ENCODE data around the gene FILIP1L. TPM values are rescaled to one million over a fixed set of nuclear protein-coding genes. Genes with fewer than 3 reads are reported as not detected.

Gene FILIP1L
- total and polyA plus RNA-seq, 2 of the 8 experiments (the other 6 are each of a cell fraction or from before 2014, with no cell fraction given), result 0.06 to 0.09 TPM

DNA sequence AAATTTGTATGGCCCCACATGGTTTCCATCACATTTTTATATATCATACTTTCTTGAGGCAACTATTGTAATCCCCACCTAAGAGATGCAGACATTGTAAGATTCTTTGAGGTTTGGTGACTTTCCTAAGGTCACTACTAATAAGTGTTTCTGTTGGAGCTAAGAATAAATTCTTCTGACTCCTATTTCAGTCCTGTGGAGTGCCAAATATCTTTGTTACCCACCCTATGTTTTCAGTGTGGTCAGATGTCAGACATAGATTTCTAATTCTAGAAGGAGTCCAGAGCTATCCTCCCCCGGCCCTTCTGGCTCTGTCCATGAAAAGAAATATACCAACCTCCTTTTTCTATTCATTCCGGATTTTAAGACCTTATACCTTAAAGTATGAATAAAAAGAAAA lies 46.2 kb upstream of the FILIP1L start:
- Histone ChIP-seq H2BK120ac (replicated peaks; ENCODE audit: low read depth, low read length) (no peak overlapping the region), H3K79me2 (ENCODE audit: control insufficient read depth in 1 of 2, insufficient read depth in 2 of 2, low read length in 2 of 2) (no peaks in the 10 kb centered on the region), H2BK12ac (ENCODE audit: low read depth, low read length) (no peak overlapping the region), H2BK15ac (ENCODE audit: low read length) (no peak overlapping the region), H3K36me3 (ENCODE audit: control insufficient read depth in 2 of 4, insufficient read depth in 4 of 4, low read length in 3 of 4) (peaks cover 0 to 2% (median under 1%) of the 10 kb centered on the region in 4 experiments; a peak in 2 of 8 replicates), H3K23me2 (ENCODE audit: low read depth, low read length) (no peaks in the 10 kb centered on the region), H3K79me1 (ENCODE audit: low read depth, low read length) (no peaks in the 10 kb centered on the region), H3K27ac (ENCODE audit: low read depth, low read length) (no peak overlapping the region), H3K4ac (replicated peaks; ENCODE audit: insufficient read length, low read depth, low read length) (no peak overlapping the region), H4K91ac (replicated peaks; ENCODE audit: insufficient read length, low read length) (no peak overlapping the region), H3K56ac (replicated peaks; ENCODE audit: insufficient read length, low read depth, low read length) (no peak overlapping the region), H2BK20ac (ENCODE audit: low read length) (no peak overlapping the region), H4K20me1 (replicated peaks in 1 of 2; ENCODE audit: control insufficient read depth in 1 of 2, insufficient read depth in 2 of 2, low read length in 2 of 2) (no peaks in the 10 kb centered on the region), H3K23ac (ENCODE audit: insufficient read length) (no peak overlapping the region), H3K27me3 (replicated peaks in 1 of 4; ENCODE audit: control insufficient read depth in 3 of 4, extremely low read depth in 1 of 4, insufficient read depth in 3 of 4, low read length in 3 of 4) (no peaks in the 10 kb centered on the region), H3K9me3 (ENCODE audit: insufficient read depth in 2 of 2, low read depth in 1 of 2, low read length in 1 of 2) (peaks cover 2 to 7% of the 10 kb centered on the region in 2 experiments; a peak in 2 of 4 replicates), H3K9ac (replicated peaks in 1 of 4; ENCODE audit: extremely low read depth in 1 of 4, low read depth in 3 of 4, low read length in 3 of 4) (no peak overlapping the region), H2AK5ac (ENCODE audit: low read depth, low read length) (no peak overlapping the region), H2BK5ac (ENCODE audit: low read depth, low read length) (no peak overlapping the region), H4K5ac (ENCODE audit: insufficient read length, low read depth, low read length) (no peak overlapping the region), H3K14ac (ENCODE audit: insufficient read length) (no peak overlapping the region), H2AFZ (ENCODE audit: low read length) (no peak overlapping the region), H3K4me3 (ENCODE audit: extremely low read depth in 1 of 4, insufficient read depth in 2 of 4, low read depth in 3 of 4, low read length in 4 of 4) (no peak overlapping the region), H3K4me1 (replicated peaks in 1 of 4; ENCODE audit: control insufficient read depth in 3 of 4, insufficient read depth in 4 of 4, low read length in 3 of 4) (no peaks in the 10 kb centered on the region), H4K8ac (ENCODE audit: extremely low read depth, insufficient read depth, low read length) (no peak overlapping the region), H3K4me2 (ENCODE audit: insufficient read depth in 1 of 2, low read depth in 2 of 2, low read length in 2 of 2) (no peak overlapping the region), H3K18ac (ENCODE audit: extremely low read depth, low read length) (no peak overlapping the region)
- WGBS, 2 experiments (ENCODE audit: extremely low coverage in 1 of 2, insufficient coverage in 1 of 2, insufficient read length in 1 of 2, insufficient replicate concordance in 2 of 2, low coverage in 1 of 2, low lambda C conversion rate in 2 of 2, missing lambda C conversion rate in 1 of 2), result 90% methylated on average over 2 of the region's 2 CpGs; no CpG with 5 or more reads in 1 of the 2 experiments
- DNase-seq (ENCODE audit: low read depth in 1 of 2, low spot score in 2 of 2) (no peak), FAIRE-seq (no peak)
- POLR2A ChIA-PET (ENCODE audit: partially characterized antibody), result interaction anchor here (0.6 kb wide), 1 partner anchor 402 kb away, joined by 3 read pairs; no protein-coding TSS in a partner anchor
- CTCF ChIA-PET (ENCODE audit: partially characterized antibody), result interaction anchor here (0.5 to 2.0 kb wide), 2 partner anchors 94 to 593 kb away, joined by 3 to 6 read pairs; no protein-coding TSS in a partner anchor
- no peak for TF ChIP-seq SIX5 (IDR thresholded peaks at IDR 0.05; ENCODE audit: low read depth, low read length)
- TF ChIP-seq JUN (IDR thresholded peaks at IDR 0.05; ENCODE audit: low read depth, low read length), result no peak
- no peak for TF ChIP-seq HDAC2 (IDR thresholded peaks at IDR 0.05; ENCODE audit: borderline replicate concordance in 1 of 2, low read depth in 2 of 2, low read length in 2 of 2)
- no peak for TF ChIP-seq EGR1 (IDR thresholded peaks at IDR 0.05; ENCODE audit: borderline replicate concordance, low read depth, low read length)
- TF ChIP-seq YY1 (IDR thresholded peaks at IDR 0.05; ENCODE audit: low read depth, low read length), result no peak
- TF ChIP-seq, protein P1, sequence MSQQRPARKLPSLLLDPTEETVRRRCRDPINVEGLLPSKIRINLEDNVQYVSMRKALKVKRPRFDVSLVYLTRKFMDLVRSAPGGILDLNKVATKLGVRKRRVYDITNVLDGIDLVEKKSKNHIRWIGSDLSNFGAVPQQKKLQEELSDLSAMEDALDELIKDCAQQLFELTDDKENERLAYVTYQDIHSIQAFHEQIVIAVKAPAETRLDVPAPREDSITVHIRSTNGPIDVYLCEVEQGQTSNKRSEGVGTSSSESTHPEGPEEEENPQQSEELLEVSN (IDR thresholded peaks at IDR 0.05), result no peak
- no peak for TF ChIP-seq GABPA (IDR thresholded peaks at IDR 0.05; ENCODE audit: borderline replicate concordance, insufficient read depth, low read length)
- no peak for TF ChIP-seq TCF12 (IDR thresholded peaks at IDR 0.05; ENCODE audit: low read depth, low read length)
- no peak for TF ChIP-seq RFX5 (IDR thresholded peaks at IDR 0.05; ENCODE audit: borderline replicate concordance, low read depth, low read length)
- TF ChIP-seq, protein P2, sequence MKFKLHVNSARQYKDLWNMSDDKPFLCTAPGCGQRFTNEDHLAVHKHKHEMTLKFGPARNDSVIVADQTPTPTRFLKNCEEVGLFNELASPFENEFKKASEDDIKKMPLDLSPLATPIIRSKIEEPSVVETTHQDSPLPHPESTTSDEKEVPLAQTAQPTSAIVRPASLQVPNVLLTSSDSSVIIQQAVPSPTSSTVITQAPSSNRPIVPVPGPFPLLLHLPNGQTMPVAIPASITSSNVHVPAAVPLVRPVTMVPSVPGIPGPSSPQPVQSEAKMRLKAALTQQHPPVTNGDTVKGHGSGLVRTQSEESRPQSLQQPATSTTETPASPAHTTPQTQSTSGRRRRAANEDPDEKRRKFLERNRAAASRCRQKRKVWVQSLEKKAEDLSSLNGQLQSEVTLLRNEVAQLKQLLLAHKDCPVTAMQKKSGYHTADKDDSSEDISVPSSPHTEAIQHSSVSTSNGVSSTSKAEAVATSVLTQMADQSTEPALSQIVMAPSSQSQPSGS (IDR thresholded peaks at IDR 0.05; ENCODE audit: low read length), result no peak
- TF ChIP-seq EZH2 (IDR thresholded peaks at IDR 0.05; ENCODE audit: low read depth, low read length, severe bottlenecking), result no peak
- TF ChIP-seq CBX5 (IDR thresholded peaks at IDR 0.05; ENCODE audit: low read depth, low read length), result no peak

Measured in H1 (cell line).